DND-41 (cell line): Measurements from ENCODE around the gene PLAGL2.

Experiments
- CTCF ChIP-seq: IDR thresholded peaks from 2 replicates; pipeline ENCODE4 v1.5.1; 2012; ENCODE audit warnings: borderline replicate concordance, low read length, moderate library complexity, mild to moderate bottlenecking; ENCODE audit not compliant: poor library complexity, severe bottlenecking; ENCODE audit errors: extremely low read depth
- EZH2 ChIP-seq: IDR thresholded peaks from 3 replicates; pipeline ENCODE4 v1.6.1; 2012; ENCODE audit warnings: borderline replicate concordance, low read depth, mild to moderate bottlenecking, moderate library complexity, low read length, inconsistent platforms; ENCODE audit not compliant: severe bottlenecking

- TF ChIP-seq CTCF (no peak), EZH2 (no peak)
Observed at GRCh38 chr20:32226391-32226790, 18.8 kb upstream of the PLAGL2 start.
